GM12878 (cell line): ENCODE results near the gene MYOD1. TPM values are rescaled to one million over a fixed set of nuclear protein-coding genes. Genes with fewer than 3 reads are reported as not detected.

Source experiments
- ATAC-seq: fragments of 200-7000 bp; cut with Tn5 transposase; 3 replicates; pipeline ENCODE4 v1.9.1; 2020; ENCODE audit warnings: mild to moderate bottlenecking, moderate library complexity
- BruUV-seq: library from RNA; stranded (reverse); fragments of 400-500 nt; replicated peaks from 2 replicates; lab custom pipeline; 2021; lab: Mats Ljungman, UMichigan
- CTCF ChIA-PET: fragments of 300-600 bp; sonication (Branson Sonifier 250); formaldehyde crosslinking; extraction: SDS; loops from one replicate; lab custom pipeline; 2021; ENCODE audit warnings: inconsistent platforms; lab: Yijun Ruan, JAX
- POLR2A ChIA-PET: fragments of 350-600 bp; formaldehyde crosslinking; extraction: SDS; loops from one replicate; lab custom pipeline; 2021; ENCODE audit warnings: inconsistent platforms; lab: Charles Lee
- RAD21 ChIA-PET: fragments of 300-600 bp; sonication (Branson Sonifier 250); formaldehyde crosslinking; loops from one replicate; lab custom pipeline; 2023; ENCODE audit warnings: antibody characterized with exemption; ENCODE audit not compliant: unreplicated experiment; lab: Charles Lee
- SMC1A ChIA-PET: fragments of 300-600 bp; sonication (Branson Sonifier 250); formaldehyde crosslinking; loops from one replicate; lab custom pipeline; 2023; ENCODE audit not compliant: unreplicated experiment, uncharacterized antibody; lab: Charles Lee
- DNase-seq: peaks from one replicate; pipeline ENCODE4 v3.0.0-alpha.2; 2011; ENCODE audit warnings: low read depth, low spot score
- FAIRE-seq: peaks from 3 replicates; lab custom pipeline; 2011; peaks lifted over from hg19 to GRCh38; lab: Jason Lieb, UNC
- H2AFZ ChIP-seq: 2 replicates; pipeline ENCODE4 v1.6.0; 2011; ENCODE audit warnings: low read depth, low read length, control low read depth; ENCODE audit not compliant: control insufficient read depth
- H3K27ac ChIP-seq: 2 replicates; pipeline ENCODE4 v1.5.1; 2011; ENCODE audit warnings: control low read depth; ENCODE audit not compliant: control insufficient read depth, insufficient read depth
- H3K27me3 ChIP-seq, 2 experiments: replicated peaks in 1 of 2; 2 replicates each; pipeline versions ENCODE4 v1.6.0 to v1.6.1; 2011; ENCODE audit warnings: low read length in 1 of 2; ENCODE audit not compliant: control insufficient read depth in 2 of 2, insufficient read depth in 2 of 2
- H3K36me3 ChIP-seq, 2 experiments: 2 replicates each; pipeline ENCODE4 v1.5.1; 2011; ENCODE audit warnings: low read length in 1 of 2; ENCODE audit not compliant: control insufficient read depth in 2 of 2, insufficient read depth in 2 of 2
- H3K4me1 ChIP-seq: 2 replicates; pipeline ENCODE4 v1.6.1; 2011; ENCODE audit warnings: mild to moderate bottlenecking, low read length, moderate library complexity, mixed read lengths; ENCODE audit not compliant: control insufficient read depth, insufficient read depth
- H3K4me2 ChIP-seq: 2 replicates; pipeline ENCODE4 v1.6.0; 2011; ENCODE audit warnings: control low read depth; ENCODE audit not compliant: control insufficient read depth, insufficient read depth
- H3K4me3 ChIP-seq: fragments of 200-600 bp; sonication (generic); 2 replicates; pipeline ENCODE4 v1.5.1; 2016
- H3K79me2 ChIP-seq: 2 replicates; pipeline ENCODE4 v1.6.0; 2011; ENCODE audit warnings: low read length; ENCODE audit not compliant: control insufficient read depth, insufficient read depth
- H3K9ac ChIP-seq: 2 replicates; pipeline ENCODE4 v1.8.0; 2011; ENCODE audit warnings: low read length, control low read depth, mixed read lengths; ENCODE audit not compliant: control insufficient read depth, insufficient read depth
- H3K9me3 ChIP-seq: replicated peaks from 3 replicates; pipeline ENCODE4 v1.5.1; 2011; ENCODE audit warnings: mild to moderate bottlenecking, low read length; ENCODE audit not compliant: control insufficient read depth, insufficient read depth
- H4K20me1 ChIP-seq: 2 replicates; pipeline ENCODE4 v1.6.0; 2011; ENCODE audit not compliant: control insufficient read depth, insufficient read depth
- HDAC6 ChIP-seq: fragments of 200-600 bp; sonication (generic); IDR thresholded peaks from one replicate; pipeline ENCODE4 v1.8.0; 2017; ENCODE audit warnings: antibody characterized with exemption; ENCODE audit not compliant: unreplicated experiment
- JUNB ChIP-seq: IDR thresholded peaks from 2 replicates; pipeline ENCODE4 v1.6.1; 2016; ENCODE audit warnings: antibody characterized with exemption, mild to moderate bottlenecking
- NFIC ChIP-seq: IDR thresholded peaks from 2 replicates; pipeline ENCODE4 v1.6.1; 2012; ENCODE audit warnings: low read depth, mild to moderate bottlenecking, inconsistent platforms, low read length, moderate library complexity
- PAX8 ChIP-seq: fragments of 450-650 bp; IDR thresholded peaks from 2 replicates; pipeline ENCODE4 v1.6.1; 2017; ENCODE audit warnings: mild to moderate bottlenecking, moderate library complexity
- SMAD5 ChIP-seq: IDR thresholded peaks from 2 replicates; pipeline ENCODE4 v1.6.1; 2016; ENCODE audit warnings: antibody characterized with exemption, low read depth
- SRF ChIP-seq, 2 experiments: IDR thresholded peaks; 2 replicates each; pipeline ENCODE4 v1.6.1; 2011; ENCODE audit warnings: low read depth in 2 of 2, low read length in 2 of 2, mild to moderate bottlenecking in 1 of 2, moderate library complexity in 1 of 2
- SUZ12 ChIP-seq: fragments of 200-600 bp; sonication (generic); IDR thresholded peaks from one replicate; pipeline ENCODE4 v1.6.1; 2018; ENCODE audit warnings: antibody characterized with exemption, mild to moderate bottlenecking; ENCODE audit not compliant: unreplicated experiment
- USF1 ChIP-seq: IDR thresholded peaks from 2 replicates; pipeline ENCODE4 v1.6.1; 2011; ENCODE audit warnings: borderline replicate concordance, low read depth, mild to moderate bottlenecking, moderate library complexity, mixed read lengths, low read length; ENCODE audit not compliant: insufficient read depth; ENCODE audit errors: extremely low read length
- YBX1 ChIP-seq: fragments of 450-650 bp; IDR thresholded peaks from 2 replicates; pipeline ENCODE4 v1.6.1; 2016; ENCODE audit warnings: antibody characterized with exemption
- WGBS: methylation state at CpG from one replicate; pipeline ENCODE4 v1.1.6; 2016; ENCODE audit warnings: low lambda C conversion rate; ENCODE audit not compliant: insufficient replicate concordance, insufficient coverage; ENCODE audit errors: missing lambda C conversion rate; 5-methylcytosine and 5-hydroxymethylcytosine counted together
- in situ Hi-C: fragments of 300-500 bp; cut with MboI; formaldehyde crosslinking; loops from 9 replicates; pipeline ENCODE4 v1.14.3; 2018; ENCODE audit warnings: mixed read lengths
- intact Hi-C: fragments of 100-400 bp; cut with micrococcal nuclease; formaldehyde crosslinking; loops from one replicate; pipeline ENCODE4 v1.14.2; 2022; ENCODE audit not compliant: unreplicated experiment
- polyA plus RNA-seq, 11 experiments: library from polyadenylated mRNA; depleted of rRNA in 4 of 11; unstranded in 6 of 11; stranded (reverse) in 5 of 11; fragments of >200 nt; fragmentation: Nextera tagmentation in 4 of 11; fragmentation: Illumina TruSeq in 1 of 11; extraction: Ambion mirVana in 4 of 11; extraction: Trizol in 1 of 11; gene quantifications; 1 replicate in 1 of 11; 2 replicates in 10 of 11; pipeline versions ENCODE4 v1.2.1 to v1.2.3, GENCODE V29; 2011 to 2016; ENCODE audit warnings: inconsistent platforms in 2 of 11, missing spikeins in 2 of 11, low read depth in 1 of 11
- total RNA-seq, 4 experiments: library from RNA; depleted of rRNA in 3 of 4; stranded (reverse); fragments of >200 nt in 3 of 4; fragmentation: Illumina TruSeq in 1 of 4; extraction: Trizol in 1 of 4; gene quantifications; 2 replicates each; pipeline versions ENCODE4 v1.2.1 to v1.2.3, GENCODE V29; 2013 to 2021
- TF ChIP-seq, protein P1 (sequence below): IDR thresholded peaks from 2 replicates; pipeline ENCODE4 v1.6.1; 2012; ENCODE audit warnings: low read depth, low read length, improper control_type of control experiment
- TF ChIP-seq, protein P2 (sequence below): fragments of 150-350 bp; IDR thresholded peaks from 2 replicates; pipeline ENCODE4 v1.6.1; 2014; ENCODE audit warnings: mild to moderate bottlenecking, low read depth, low read length

The MYOD1 gene
- total and polyA plus RNA-seq, 10 of the 15 experiments (the other 5 are each of a cell fraction or from before 2014, with no cell fraction given) = not detected

DNA sequence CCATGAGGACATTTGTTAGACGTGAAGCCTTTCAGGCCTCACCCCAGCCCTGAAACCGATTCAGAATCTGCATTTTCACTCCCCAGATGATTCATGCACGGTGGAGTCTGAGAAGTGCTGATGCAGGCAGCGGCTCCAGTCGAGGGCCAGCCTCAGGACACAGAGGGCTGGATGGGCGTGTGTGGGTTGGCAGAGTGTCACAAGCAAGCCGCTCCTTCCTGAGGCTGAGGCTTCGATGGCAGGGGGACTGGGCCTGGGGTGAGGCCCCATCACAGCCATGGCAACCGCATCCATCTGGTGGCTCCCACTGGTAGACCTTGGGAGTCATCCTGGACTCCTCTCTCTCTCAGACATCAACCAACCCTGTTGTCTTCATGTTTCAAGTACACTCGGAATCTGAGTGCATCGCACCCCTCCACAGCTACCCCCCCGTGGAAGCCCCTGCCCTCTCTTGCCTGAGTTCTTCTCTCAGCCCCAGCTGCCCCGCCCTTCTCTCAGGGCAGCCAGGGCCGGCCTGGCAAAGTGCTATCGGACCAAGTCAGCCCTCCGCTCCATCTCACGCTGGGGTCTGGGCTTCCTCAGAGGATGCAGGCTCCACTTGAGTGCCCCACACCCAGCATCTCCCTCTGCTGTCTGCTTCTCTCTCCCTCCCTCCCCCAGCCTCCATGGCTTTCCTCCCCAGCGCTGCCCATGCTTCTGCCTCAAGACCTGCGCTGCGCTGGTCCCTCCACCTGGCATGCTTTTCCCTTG, 25.8 kb downstream of the MYOD1 start:
- ChIA-PET RAD21 (no interaction called here), CTCF (interaction anchor here (2.9 kb wide), 1 partner anchor 14 kb away, joined by 13 read pairs; no protein-coding TSS in a partner anchor), SMC1A (no interaction called here), POLR2A (no interaction called here)
- 35% methylated on average over 19 of the region's 20 CpGs for WGBS
- no peak for ATAC-seq
- no peaks in the 10 kb centered on the region for H4K20me1 ChIP-seq
- no peak for DNase-seq
- BruUV-seq = no TSS peak
- TF ChIP-seq SRF (IDR thresholded peaks at IDR 0.05; ENCODE audit: low read depth in 2 of 2, low read length in 2 of 2) (no peak), HDAC6 (no peak), PAX8 (no peak), JUNB (no peak), USF1 (no peak), NFIC (no peak), SUZ12 (no peak), YBX1 (no peak), SMAD5 (no peak)
- TF ChIP-seq, protein P1, sequence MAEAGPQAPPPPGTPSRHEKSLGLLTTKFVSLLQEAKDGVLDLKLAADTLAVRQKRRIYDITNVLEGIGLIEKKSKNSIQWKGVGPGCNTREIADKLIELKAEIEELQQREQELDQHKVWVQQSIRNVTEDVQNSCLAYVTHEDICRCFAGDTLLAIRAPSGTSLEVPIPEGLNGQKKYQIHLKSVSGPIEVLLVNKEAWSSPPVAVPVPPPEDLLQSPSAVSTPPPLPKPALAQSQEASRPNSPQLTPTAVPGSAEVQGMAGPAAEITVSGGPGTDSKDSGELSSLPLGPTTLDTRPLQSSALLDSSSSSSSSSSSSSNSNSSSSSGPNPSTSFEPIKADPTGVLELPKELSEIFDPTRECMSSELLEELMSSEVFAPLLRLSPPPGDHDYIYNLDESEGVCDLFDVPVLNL = no peak
- TF ChIP-seq, protein P2, sequence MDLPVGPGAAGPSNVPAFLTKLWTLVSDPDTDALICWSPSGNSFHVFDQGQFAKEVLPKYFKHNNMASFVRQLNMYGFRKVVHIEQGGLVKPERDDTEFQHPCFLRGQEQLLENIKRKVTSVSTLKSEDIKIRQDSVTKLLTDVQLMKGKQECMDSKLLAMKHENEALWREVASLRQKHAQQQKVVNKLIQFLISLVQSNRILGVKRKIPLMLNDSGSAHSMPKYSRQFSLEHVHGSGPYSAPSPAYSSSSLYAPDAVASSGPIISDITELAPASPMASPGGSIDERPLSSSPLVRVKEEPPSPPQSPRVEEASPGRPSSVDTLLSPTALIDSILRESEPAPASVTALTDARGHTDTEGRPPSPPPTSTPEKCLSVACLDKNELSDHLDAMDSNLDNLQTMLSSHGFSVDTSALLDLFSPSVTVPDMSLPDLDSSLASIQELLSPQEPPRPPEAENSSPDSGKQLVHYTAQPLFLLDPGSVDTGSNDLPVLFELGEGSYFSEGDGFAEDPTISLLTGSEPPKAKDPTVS = no peak
- H3K9ac ChIP-seq = no peak overlapping the region
- H3K4me1 ChIP-seq = no peaks in the 10 kb centered on the region
- no peak overlapping the region for H3K27ac ChIP-seq
- no peak overlapping the region for H2AFZ ChIP-seq
- H3K9me3 ChIP-seq = no peaks in the 10 kb centered on the region
- H3K36me3 ChIP-seq = no peaks in the 10 kb centered on the region
- in situ Hi-C loops = no loop called here
- no peaks in the 10 kb centered on the region for H3K79me2 ChIP-seq
- FAIRE-seq = no peak
- intact Hi-C loops = no loop called here
- H3K27me3 ChIP-seq = peaks cover 0 to 1% of the 10 kb centered on the region in 2 experiments; a peak in 2 of 4 replicates
- H3K4me3 ChIP-seq = no peak overlapping the region
- no peak overlapping the region for H3K4me2 ChIP-seq
